GM03348 (cell line): Measurements from ENCODE around the gene JAK2.
"Not testable (repeated sequence)": the region's sequence is repeated elsewhere in the genome, so short reads cannot be mapped to it uniquely, and the experiment has no call there.

ENCODE experiments used
- DNase-seq: peaks from one replicate; pipeline ENCODE4 v3.0.0; 2012; ENCODE audit warnings: low spot score

JAK2 gene

GRCh38 chr9:4980086-4980727, 4.9 kb upstream of the JAK2 start:
- DNase-seq = no peak

GRCh38 chr9:4982721-4983482, 2.2 kb upstream of the JAK2 start:
- DNase-seq = no peak

- DNase-seq = no peak
Measured at GRCh38 chr9:4983601-4984165, 1.4 kb upstream of the JAK2 start.

- no peak for DNase-seq
Measured at GRCh38 chr9:4984171-4984620, 876 bp upstream of the JAK2 start.

GRCh38 chr9:4985386-4986266, 554 bp downstream of the JAK2 start:
- peak; percentile 34 for DNase-seq

- peak; percentile 17 for DNase-seq
Measured at GRCh38 chr9:4986296-4986695, 1.2 kb downstream of the JAK2 start.

- DNase-seq = no peak
Measured at GRCh38 chr9:4986783-4987182, 1.7 kb downstream of the JAK2 start.

GRCh38 chr9:4987961-4988421, 2.9 kb downstream of the JAK2 start:
- DNase-seq = peak; percentile 59

GRCh38 chr9:4992872-4993271, 7.8 kb downstream of the JAK2 start:
- DNase-seq = no peak

- DNase-seq = no peak
Measured at GRCh38 chr9:4994166-4994890, 9.3 kb downstream of the JAK2 start.

- DNase-seq = no peak
Measured at GRCh38 chr9:4997196-4997595, 12.1 kb downstream of the JAK2 start.

- DNase-seq = no peak
Measured at GRCh38 chr9:4997631-4998030, 12.6 kb downstream of the JAK2 start.

GRCh38 chr9:5002811-5003210, 17.7 kb downstream of the JAK2 start:
- peak; percentile 51 for DNase-seq

GRCh38 chr9:5004481-5004880, 19.4 kb downstream of the JAK2 start:
- DNase-seq = no peak

GRCh38 chr9:5008202-5008601, 23.1 kb downstream of the JAK2 start:
- peak; percentile 25 for DNase-seq

GRCh38 chr9:5013374-5013773, 28.3 kb downstream of the JAK2 start:
- DNase-seq = no peak

- DNase-seq = no peak
Measured at GRCh38 chr9:5015934-5016333, 30.9 kb downstream of the JAK2 start.

GRCh38 chr9:5025416-5025815, 40.3 kb downstream of the JAK2 start:
- no peak for DNase-seq

- DNase-seq = not testable (repeated sequence)
Measured at GRCh38 chr9:5031941-5032340, 46.9 kb downstream of the JAK2 start.

- no peak for DNase-seq
Measured at GRCh38 chr9:5040730-5041389, 55.8 kb downstream of the JAK2 start.
